ENCODE measurements around the gene SATB1. TPM values are rescaled to one million over a fixed set of nuclear protein-coding genes. Genes with fewer than 3 reads are reported as not detected.

SATB1 gene
- total RNA-seq, 1 experiment from 2014 or later = 16.6 TPM

DNA sequence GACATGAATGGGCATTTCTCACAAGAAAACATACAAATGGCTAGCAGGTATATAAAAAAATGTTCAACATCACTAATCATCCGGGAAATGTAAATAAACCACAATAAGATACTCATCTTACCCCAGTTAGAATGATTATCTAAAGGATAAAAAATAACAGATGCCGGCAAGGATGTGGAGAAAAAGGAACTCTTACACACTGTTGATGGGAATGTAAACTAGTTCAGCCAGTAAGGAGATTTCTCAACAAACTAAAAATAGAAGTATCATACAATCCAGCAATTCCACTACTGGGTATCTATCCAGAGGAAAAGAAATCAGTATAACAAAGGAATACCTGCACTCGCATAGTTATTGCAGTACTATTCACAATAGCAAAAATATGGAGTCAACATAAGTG is 124.2 kb downstream of the SATB1 start:
- CTCF ChIA-PET = no interaction called here
- no TSS peak for BruUV-seq (replicated peaks)

DNA sequence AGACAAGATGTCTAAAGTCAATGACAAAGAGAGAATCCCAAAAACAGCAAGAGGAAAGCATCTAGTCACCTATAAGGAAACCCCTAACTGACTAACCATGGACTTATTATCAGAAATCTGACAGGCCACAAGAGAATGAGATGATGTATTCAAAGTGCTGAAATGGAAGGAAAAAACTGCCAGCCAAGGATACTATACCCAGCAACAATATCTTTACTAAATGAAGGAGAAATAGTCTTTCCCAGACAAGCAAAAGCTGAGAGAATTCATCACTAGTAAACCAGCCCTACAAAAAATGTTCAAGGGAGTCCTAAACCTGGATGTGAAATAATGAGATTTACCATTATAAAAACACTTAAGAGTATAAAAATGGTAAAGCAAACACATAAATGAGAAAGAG is 128.0 kb downstream of the SATB1 start:
- Mint-ChIP-seq H3K4me1 (ENCODE audit: low read depth, unreplicated experiment) (peaks cover 9% of the 10 kb centered on the region), H3K27me3 (ENCODE audit: unreplicated experiment) (no peaks in the 10 kb centered on the region), H3K27ac (ENCODE audit: unreplicated experiment) (no peak overlapping the region), H3K4me3 (ENCODE audit: low read depth, unreplicated experiment) (no peak overlapping the region), H3K9me3 (ENCODE audit: low read depth, unreplicated experiment) (peaks cover 5% of the 10 kb centered on the region), H3K36me3 (ENCODE audit: insufficient read depth, unreplicated experiment) (no peaks in the 10 kb centered on the region)
- TF ChIP-seq, protein P1, sequence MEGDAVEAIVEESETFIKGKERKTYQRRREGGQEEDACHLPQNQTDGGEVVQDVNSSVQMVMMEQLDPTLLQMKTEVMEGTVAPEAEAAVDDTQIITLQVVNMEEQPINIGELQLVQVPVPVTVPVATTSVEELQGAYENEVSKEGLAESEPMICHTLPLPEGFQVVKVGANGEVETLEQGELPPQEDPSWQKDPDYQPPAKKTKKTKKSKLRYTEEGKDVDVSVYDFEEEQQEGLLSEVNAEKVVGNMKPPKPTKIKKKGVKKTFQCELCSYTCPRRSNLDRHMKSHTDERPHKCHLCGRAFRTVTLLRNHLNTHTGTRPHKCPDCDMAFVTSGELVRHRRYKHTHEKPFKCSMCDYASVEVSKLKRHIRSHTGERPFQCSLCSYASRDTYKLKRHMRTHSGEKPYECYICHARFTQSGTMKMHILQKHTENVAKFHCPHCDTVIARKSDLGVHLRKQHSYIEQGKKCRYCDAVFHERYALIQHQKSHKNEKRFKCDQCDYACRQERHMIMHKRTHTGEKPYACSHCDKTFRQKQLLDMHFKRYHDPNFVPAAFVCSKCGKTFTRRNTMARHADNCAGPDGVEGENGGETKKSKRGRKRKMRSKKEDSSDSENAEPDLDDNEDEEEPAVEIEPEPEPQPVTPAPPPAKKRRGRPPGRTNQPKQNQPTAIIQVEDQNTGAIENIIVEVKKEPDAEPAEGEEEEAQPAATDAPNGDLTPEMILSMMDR (IDR thresholded peaks at IDR 0.05; ENCODE audit: unreplicated experiment) = no peak
- no TSS peak for BruUV-seq (replicated peaks)
- intact Hi-C loops (cut with micrococcal nuclease; ENCODE audit: unreplicated experiment) = loop anchor here (10.0 kb wide), 2 partner anchors 142 to 322 kb away; no protein-coding TSS in a partner anchor
- no peak for DNase-seq
- CTCF ChIA-PET = no interaction called here

More for the DNA sequence above, 124.2 kb downstream of the SATB1 start:
- Mint-ChIP-seq H3K27ac (ENCODE audit: unreplicated experiment) (no peak overlapping the region), H3K4me3 (ENCODE audit: low read depth, unreplicated experiment) (no peak overlapping the region), H3K9me3 (ENCODE audit: low read depth, unreplicated experiment) (peaks cover 5% of the 10 kb centered on the region), H3K27me3 (ENCODE audit: unreplicated experiment) (no peaks in the 10 kb centered on the region), H3K4me1 (ENCODE audit: low read depth, unreplicated experiment) (no peaks in the 10 kb centered on the region), H3K36me3 (ENCODE audit: insufficient read depth, unreplicated experiment) (no peaks in the 10 kb centered on the region)
- DNase-seq = no peak
- TF ChIP-seq, protein P1 (IDR thresholded peaks at IDR 0.05; ENCODE audit: unreplicated experiment) = no peak
- intact Hi-C loops (cut with micrococcal nuclease; ENCODE audit: unreplicated experiment) = no loop called here

All from Calu3 (cell line).